BE2C (cell line): ENCODE results near the gene CYP2U1.

ENCODE experiments used
- DNase-seq: peaks from one replicate; pipeline ENCODE4 v3.0.0-alpha.2; 2020
- H3K27me3 ChIP-seq: fragments of 250-450 bp; sonication (Bioruptor Pico); 2 replicates; pipeline ENCODE4 v1.5.1; 2020; ENCODE audit warnings: mild to moderate bottlenecking
- H3K36me3 ChIP-seq: fragments of 250-450 bp; sonication (Bioruptor Pico); 2 replicates; pipeline ENCODE4 v1.5.1; 2020; ENCODE audit warnings: mild to moderate bottlenecking
- H3K4me1 ChIP-seq: fragments of 250-450 bp; sonication (Bioruptor Pico); 2 replicates; pipeline ENCODE4 v1.5.1; 2020
- H3K4me3 ChIP-seq: 2 replicates; pipeline ENCODE4 v1.5.1; 2011; ENCODE audit warnings: low read depth, low read length
- H3K9me3 ChIP-seq: fragments of 250-450 bp; sonication (Bioruptor Pico); 2 replicates; pipeline ENCODE4 v1.5.1; 2020
- CTCF ChIP-seq: IDR thresholded peaks from 2 replicates; pipeline ENCODE4 v1.5.1; 2012; ENCODE audit warnings: mild to moderate bottlenecking, low read depth, low read length

The CYP2U1 gene

DNA sequence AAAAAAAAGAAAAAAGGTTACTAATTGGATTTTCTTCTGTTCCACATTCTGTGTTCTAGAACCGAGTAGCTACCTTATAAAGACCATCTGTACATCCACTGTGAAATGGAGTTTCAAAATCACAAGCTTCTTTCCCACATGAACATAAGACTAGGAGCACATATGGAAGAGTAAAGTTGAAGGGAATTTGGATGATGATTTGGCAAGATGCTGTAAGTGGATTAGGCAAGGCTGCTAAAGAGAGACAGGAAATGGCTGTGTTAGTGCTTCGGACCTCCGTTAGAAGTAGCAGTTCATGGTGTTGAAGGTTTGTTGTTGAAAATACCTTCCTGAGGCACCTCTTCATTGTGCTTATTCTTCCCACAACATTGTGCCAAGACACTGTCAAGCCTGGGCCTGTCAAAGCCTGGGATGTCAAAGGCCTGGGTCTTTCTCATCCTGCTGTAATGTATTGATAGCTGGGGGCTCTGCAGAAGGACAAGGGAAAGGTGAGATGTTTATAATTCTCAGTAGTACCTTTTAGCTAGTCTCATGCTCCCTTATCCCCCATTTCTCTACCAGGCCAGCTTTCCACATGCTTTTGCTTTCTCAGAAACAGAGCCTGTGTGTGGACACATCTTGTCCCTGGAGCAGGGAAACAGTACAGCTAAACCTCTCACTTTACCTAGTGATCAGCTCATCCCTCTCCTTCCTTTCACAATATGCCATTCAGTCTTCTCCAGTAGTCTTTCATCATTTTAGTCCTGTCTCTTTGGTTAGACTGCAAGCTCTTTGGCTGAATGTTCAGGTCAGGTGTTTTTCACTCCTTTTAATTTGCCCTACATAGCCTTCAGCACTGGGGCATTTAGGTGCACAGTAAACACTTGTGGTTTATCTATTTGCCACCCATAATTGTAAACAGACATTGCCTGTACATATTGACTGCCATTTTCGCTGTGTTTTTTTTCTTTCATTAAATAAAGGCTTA is 37.9 kb upstream of the CYP2U1 start:
- Histone ChIP-seq H3K4me3 (no peak overlapping the region), H3K9me3 (no peaks in the 10 kb centered on the region), H3K36me3 (no peaks in the 10 kb centered on the region), H3K27me3 (peaks cover 12% of the 10 kb centered on the region), H3K4me1 (no peaks in the 10 kb centered on the region)
- DNase-seq = no peak
- no peak for TF ChIP-seq CTCF

- no peak for DNase-seq
- Histone ChIP-seq H3K4me1 (no peaks in the 10 kb centered on the region), H3K4me3 (no peak overlapping the region), H3K9me3 (no peaks in the 10 kb centered on the region; the same call in 1 of the 2 replicates), H3K36me3 (no peaks in the 10 kb centered on the region), H3K27me3 (peaks cover 13% of the 10 kb centered on the region)
- TF ChIP-seq CTCF = no peak
Observed at GRCh38 chr4:107894138-107894603, 37.2 kb upstream of the CYP2U1 start.

- Histone ChIP-seq H3K36me3 (no peaks in the 10 kb centered on the region), H3K9me3 (no peaks in the 10 kb centered on the region; the same call in 1 of the 2 replicates), H3K27me3 (peaks cover 21% of the 10 kb centered on the region), H3K4me3 (no peak overlapping the region), H3K4me1 (no peaks in the 10 kb centered on the region)
- no peak for DNase-seq
- no peak for TF ChIP-seq CTCF
Observed at GRCh38 chr4:107896158-107896645, 35.1 kb upstream of the CYP2U1 start.

DNA sequence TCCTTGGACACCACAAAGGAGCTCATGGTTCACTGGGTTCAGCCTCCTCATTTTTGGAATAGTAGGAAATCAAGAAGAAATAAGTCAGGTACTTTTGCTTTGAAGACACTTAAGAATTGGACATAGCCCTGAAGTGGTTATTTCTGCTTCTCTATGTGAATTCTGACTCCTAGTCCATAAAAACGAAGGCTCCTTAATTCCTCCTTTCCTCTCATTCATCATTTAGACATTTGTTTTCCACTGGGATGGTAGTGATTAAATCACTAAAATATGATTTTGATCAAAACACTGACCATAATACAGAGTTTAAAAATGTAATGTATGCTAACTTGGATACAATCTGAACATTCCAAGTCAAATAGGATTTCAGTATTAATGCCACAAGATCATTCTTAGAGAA is 34.7 kb upstream of the CYP2U1 start:
- DNase-seq = no peak
- H3K36me3 ChIP-seq = no peaks in the 10 kb centered on the region
- H3K4me3 ChIP-seq = no peak overlapping the region
- no peaks in the 10 kb centered on the region for H3K4me1 ChIP-seq
- no peak for TF ChIP-seq CTCF
- H3K27me3 ChIP-seq = peaks cover 21% of the 10 kb centered on the region
- H3K9me3 ChIP-seq = no peaks in the 10 kb centered on the region; the same call in 1 of the 2 replicates

DNA sequence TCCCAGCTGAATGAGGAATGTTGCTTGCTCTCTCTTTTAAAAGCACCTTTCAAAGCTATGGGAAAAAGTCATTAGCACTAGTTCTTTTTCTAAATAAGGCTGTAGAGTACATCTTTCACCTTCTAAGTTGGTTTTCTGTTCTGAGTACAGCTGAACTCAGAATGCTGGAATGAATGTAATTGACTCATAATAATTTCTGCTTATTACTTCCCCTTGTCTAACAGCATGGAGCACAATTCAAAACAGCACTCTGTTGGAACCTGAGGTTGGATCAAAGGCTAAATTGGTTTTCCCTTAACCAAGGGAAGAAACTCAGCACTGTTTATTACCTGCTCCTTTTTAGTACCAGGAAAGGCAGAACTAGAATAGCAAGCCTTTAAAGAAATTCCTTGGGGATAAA is 33.5 kb upstream of the CYP2U1 start:
- Histone ChIP-seq H3K27me3 (peaks cover 21% of the 10 kb centered on the region), H3K36me3 (no peaks in the 10 kb centered on the region), H3K4me3 (no peak overlapping the region), H3K4me1 (no peaks in the 10 kb centered on the region), H3K9me3 (no peaks in the 10 kb centered on the region; the same call in 1 of the 2 replicates)
- no peak for DNase-seq
- no peak for TF ChIP-seq CTCF

DNA sequence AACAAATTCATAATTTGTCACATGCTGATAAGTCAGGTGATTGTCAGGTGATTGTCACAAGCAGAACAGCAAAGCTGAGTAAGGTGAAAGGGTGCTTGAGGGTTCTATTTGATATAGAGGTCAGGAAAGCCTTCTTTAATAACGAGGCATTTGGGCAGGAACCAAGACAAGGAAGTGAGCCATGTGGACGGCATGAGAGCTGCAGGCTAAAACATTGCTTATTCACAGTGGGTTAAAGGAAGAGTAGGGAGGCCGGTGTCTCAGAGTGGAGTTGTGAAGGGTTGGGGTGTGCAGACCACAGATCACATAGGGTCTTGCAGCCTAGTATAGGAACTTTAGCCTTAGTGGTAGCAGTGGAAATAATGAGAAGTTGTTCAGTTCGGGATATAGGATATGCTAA is 31.3 kb upstream of the CYP2U1 start:
- Histone ChIP-seq H3K4me1 (no peaks in the 10 kb centered on the region), H3K27me3 (peaks cover 21% of the 10 kb centered on the region)
- no peak for TF ChIP-seq CTCF

More for the DNA sequence above, 31.3 kb upstream of the CYP2U1 start:
- Histone ChIP-seq H3K36me3 (no peaks in the 10 kb centered on the region), H3K4me3 (no peak overlapping the region), H3K9me3 (no peaks in the 10 kb centered on the region; the same call in 1 of the 2 replicates)
- no peak for DNase-seq
